ENCODE measurements around the gene RHBDD1.

Gene RHBDD1

DNA sequence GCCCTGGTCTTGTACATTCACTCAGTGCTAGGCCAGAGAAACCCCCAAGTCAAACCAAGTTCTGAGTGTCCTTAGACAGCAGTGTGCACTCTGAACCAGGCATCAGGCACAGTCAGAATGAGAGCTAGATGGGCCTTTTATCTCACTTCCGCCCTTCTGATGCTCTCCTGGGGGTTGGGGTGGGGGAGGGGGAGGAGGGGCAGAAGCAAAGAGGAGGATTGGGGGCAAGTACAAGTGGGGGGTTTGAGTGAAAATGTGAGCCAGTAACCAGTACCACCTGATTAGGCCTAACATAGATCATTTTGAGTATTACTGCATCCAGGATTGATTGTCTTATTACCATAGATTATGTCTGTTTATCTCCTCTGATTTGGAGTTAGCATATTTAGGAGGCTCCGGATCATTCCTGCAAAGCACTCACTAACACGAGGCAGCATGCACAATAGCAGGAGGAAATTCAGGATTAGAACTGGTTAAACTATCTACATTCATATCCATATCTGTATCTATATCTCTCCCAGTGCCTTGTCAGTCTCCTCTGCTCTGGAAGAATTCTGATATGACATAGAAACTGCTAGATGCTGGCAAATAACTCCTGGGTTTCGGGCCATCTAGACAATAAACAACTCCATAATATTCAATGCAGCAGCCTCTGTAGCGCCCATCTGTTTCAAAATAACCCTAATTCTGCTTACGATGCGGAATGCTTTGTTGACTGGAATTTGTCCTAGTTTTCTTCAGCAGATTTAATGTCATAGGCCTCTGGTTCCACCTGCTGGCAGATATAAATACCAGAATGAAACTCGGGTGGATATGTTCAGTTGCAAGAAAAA is 149.1 kb downstream of the RHBDD1 start:
- DNase-seq (ENCODE audit: low read depth), result peak; percentile 80

DNA sequence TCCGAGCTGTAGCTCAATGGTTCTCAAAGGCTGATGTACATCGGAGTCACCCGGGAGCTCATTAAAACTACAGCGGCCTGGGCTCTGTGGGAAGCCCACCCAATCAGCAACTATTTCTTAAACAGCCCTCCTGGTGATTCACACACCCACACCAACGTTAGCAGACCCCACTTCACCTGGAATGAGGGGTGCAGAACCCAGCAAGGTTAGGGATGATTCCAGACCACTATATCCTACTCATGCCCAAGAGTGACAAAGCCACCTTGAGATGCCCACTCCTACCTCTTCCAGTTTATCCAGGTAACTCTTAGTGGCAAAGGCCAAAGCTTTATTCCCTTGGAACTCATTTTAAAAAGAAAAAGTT is 149.7 kb downstream of the RHBDD1 start:
- no peak for DNase-seq (ENCODE audit: low read depth)

DNA sequence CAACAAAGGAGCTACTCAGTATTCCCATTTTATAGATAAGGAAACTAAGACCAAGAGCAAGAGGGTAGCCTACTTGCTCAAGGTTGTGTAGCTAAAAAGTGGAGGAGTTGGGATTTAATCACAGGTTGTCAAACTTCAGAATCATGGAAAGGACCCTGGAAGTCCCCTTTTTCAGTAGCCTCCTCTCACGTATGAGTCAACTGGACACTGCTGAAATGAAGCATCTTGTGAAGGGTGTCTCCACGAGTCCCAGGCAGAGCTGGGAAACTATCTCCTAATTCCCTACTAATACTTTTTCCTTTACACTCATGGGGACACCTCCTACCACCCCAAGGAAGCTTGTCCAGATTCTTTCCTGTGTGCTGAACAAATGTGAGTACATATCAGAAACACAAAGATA is 155.8 kb downstream of the RHBDD1 start:
- DNase-seq (ENCODE audit: low read depth), result no peak

GRCh38 chr2:226993171-226993570 is 157.3 kb downstream of the RHBDD1 start:
- no peak for DNase-seq (ENCODE audit: low read depth)

DNA sequence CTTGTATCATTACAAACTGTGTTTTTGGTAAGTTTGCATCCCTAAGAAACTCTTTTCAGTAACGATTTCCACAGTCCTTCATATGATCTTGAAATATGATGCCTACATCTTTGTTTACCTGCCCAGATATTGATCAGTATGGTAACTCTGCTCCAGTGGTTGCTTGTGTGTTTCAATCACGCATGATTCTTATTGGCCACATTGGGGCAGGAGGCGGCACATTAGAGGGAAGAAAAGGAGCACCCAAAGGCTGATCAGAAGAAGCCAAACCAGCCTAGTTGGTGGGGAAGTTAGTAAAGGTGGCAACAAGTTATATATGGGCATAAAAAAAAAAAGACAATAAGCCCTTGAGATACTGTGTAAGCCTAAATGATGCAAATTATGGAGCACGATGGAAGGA is 158.9 kb downstream of the RHBDD1 start:
- no peak for DNase-seq (ENCODE audit: low read depth)

DNA sequence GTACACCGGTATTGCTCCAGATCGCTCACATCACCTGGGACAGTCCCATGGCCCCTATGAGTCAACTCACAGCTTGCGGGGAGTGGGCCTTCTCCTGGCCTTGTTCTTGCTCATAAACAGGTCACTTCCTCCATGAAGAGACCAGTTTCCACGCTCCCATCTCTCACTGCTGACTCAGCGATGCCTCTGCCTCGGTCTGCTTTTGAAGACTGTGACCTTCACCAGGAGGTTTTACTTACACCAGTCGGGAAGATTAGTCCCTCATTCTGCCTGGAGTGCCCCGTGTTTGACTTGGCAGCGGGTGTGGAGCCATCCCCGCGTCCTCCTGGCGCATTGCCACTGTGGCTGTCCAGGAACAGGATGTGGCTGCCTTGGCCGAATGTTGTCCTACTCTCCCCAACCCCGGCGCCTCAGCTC is 159.8 kb downstream of the RHBDD1 start:
- DNase-seq (ENCODE audit: low read depth), result peak; percentile 82

GRCh38 chr2:226999661-227000060 is 163.8 kb downstream of the RHBDD1 start:
- no peak for DNase-seq (ENCODE audit: low read depth)

DNA sequence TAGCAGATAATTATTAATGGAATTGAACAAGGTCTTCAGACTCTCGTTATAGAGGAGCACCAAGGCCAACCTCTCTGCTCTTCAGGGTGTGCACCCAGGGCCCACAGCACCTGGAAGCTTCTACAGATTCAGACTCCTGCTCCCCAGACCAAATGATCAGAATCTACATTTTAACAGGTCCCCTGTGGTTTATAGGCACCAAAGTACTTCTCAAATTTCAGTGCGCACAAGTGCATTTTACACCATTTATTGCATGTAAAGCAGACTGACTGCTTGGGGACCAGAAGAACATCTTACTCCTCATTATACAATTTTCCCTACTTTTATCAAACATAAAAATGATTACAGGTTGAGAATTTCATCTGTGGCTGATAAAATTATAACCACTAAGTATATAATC is 164.3 kb downstream of the RHBDD1 start:
- no peak for DNase-seq (ENCODE audit: low read depth)

- DNase-seq (ENCODE audit: low read depth), result no peak
These were observed 168.6 kb downstream of the RHBDD1 start for GRCh38 chr2:227004482-227004881.

- no peak for DNase-seq (ENCODE audit: low read depth)
These were observed 170.5 kb downstream of the RHBDD1 start for GRCh38 chr2:227006189-227006897.

- DNase-seq (ENCODE audit: low read depth), result no peak
These were observed 171.3 kb downstream of the RHBDD1 start for GRCh38 chr2:227007148-227007547.

DNA sequence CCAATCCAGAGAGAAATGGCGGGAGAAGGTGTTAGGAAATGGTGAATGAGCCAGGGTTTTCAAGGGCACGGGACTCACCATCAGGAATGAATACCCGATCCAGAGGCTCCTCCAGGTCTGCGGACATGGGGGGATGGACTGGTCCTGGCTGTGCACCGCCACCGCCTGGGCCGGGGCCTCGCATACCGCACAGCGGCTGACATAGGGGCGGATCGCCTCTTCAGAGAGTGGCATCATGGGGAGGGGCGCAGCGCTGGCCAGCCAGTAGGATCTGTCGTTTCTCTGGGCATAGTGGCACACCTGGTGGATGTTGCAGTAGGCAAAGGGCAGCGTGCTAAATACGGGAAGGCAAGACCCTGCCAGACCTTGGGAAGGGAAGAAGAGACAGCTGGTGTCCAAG is 172.1 kb downstream of the RHBDD1 start:
- DNase-seq (ENCODE audit: low read depth), result no peak

GRCh38 chr2:227010433-227010832 is 174.6 kb downstream of the RHBDD1 start:
- peak; percentile 43 for DNase-seq (ENCODE audit: low read depth)

GRCh38 chr2:227013330-227013729 is 177.5 kb downstream of the RHBDD1 start:
- no peak for DNase-seq (ENCODE audit: low read depth)

DNA sequence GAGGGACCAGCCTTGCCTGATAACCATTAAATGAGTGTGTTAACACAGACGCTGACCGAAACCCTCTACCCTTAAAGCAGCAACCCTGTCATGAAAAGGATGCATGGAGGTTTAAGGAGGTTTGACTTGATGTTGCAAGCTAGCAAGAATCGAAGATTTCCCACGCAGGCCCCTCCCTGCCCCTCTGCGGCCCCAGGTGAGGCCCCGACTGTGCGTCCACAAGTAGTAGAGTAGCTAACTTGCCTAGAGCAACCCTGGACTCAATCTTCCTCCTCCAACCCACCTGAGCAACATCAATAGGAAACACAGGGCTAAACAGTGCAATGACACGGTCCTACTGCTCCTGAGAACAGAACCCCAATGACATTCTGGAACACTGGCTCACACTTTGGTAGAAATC is 178.0 kb downstream of the RHBDD1 start:
- no peak for DNase-seq (ENCODE audit: low read depth)

- DNase-seq (ENCODE audit: low read depth), result peak; percentile 62
These were observed 181.0 kb downstream of the RHBDD1 start for GRCh38 chr2:227016894-227017293.

GRCh38 chr2:227020416-227020815 is 184.6 kb downstream of the RHBDD1 start:
- DNase-seq (ENCODE audit: low read depth), result no peak

- peak; percentile 24 for DNase-seq (ENCODE audit: low read depth)
These were observed 186.8 kb downstream of the RHBDD1 start for GRCh38 chr2:227022608-227023007.

- DNase-seq (ENCODE audit: low read depth), result no peak
These were observed 189.7 kb downstream of the RHBDD1 start for GRCh38 chr2:227025510-227025909.

- no peak for DNase-seq (ENCODE audit: low read depth)
These were observed 193.7 kb downstream of the RHBDD1 start for GRCh38 chr2:227029426-227030105.

GRCh38 chr2:227030789-227031188 is 194.9 kb downstream of the RHBDD1 start:
- no peak for DNase-seq (ENCODE audit: low read depth)

DNA sequence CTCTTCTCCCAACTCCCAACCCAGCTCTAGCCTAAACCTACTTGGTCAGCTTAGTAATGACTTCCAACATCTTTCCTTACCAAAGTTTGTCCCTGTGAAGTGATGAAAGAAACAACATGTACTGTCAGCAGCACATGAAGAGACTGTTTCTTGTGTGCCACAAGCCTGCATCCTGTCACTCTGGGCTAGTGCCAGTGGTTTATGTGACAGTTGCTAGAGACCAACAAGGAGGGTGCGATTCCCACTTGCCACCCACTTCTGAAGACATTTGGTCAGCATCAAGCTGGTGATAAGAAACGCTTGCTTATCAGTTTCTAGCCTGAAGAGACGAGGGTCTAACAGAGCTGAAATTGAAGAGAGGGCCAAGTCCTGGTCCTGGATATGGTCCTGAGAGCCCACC is 195.5 kb downstream of the RHBDD1 start:
- no peak for DNase-seq (ENCODE audit: low read depth)
